Measurements from ENCODE around the gene LRRFIP2. TPM values are rescaled to one million over a fixed set of nuclear protein-coding genes. Genes with fewer than 3 reads are reported as not detected.
"Not testable (repeated sequence)": the region's sequence is repeated elsewhere in the genome, so short reads cannot be mapped to it uniquely, and the experiment has no call there.

Gene LRRFIP2
- total RNA-seq, 1 experiment from 2014 or later: 47.1 TPM

DNA sequence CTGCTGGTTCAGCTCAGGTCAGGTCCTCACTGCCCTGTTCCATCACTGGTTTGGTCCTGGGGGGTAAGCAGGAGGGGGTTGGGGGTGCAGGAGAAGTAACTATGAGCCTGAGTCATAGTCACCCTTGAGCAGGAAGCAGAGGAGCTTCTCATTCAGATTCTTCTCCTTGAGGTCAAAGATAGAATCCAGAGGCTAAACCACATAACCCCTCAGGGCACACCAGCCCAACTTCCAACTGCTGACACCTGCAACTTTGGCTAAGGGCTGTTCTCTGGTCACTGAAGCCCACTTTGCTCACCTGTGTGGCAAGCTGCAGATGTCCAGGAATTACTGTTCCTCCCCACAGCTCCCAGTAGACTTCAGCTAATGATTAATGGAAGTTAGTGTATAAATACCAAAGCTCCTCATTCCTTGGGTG, 48.8 kb upstream of the LRRFIP2 start:
- Histone ChIP-seq H3K36me3 (ENCODE audit: control insufficient read depth, insufficient read depth, low read length) (no peaks in the 10 kb centered on the region), H3K27me3 (replicated peaks; ENCODE audit: control insufficient read depth, insufficient read depth, low read length) (no peaks in the 10 kb centered on the region), H3K9me3 (no peaks in the 10 kb centered on the region), H3K4me1 (peaks cover 48% of the 10 kb centered on the region), H3K4me3 (ENCODE audit: low read depth, low read length) (no peak overlapping the region)
- POLR2A ChIA-PET: interaction anchor here (0.6 to 1.0 kb wide), 2 partner anchors 230 to 237 kb away, joined by 3 to 10 read pairs; partner anchors contain the start of genes EPM2AIP1 and MLH1
- no peaks in the 10 kb centered on the region for H3K36me3 Mint-ChIP-seq (ENCODE audit: insufficient read depth, unreplicated experiment)
- intact Hi-C loops (cut with micrococcal nuclease; ENCODE audit: unreplicated experiment): no loop called here
- H3K27ac Mint-ChIP-seq (ENCODE audit: unreplicated experiment): peak overlapping the region; percentile 79
- DNase-seq: peak; percentile 42 to 75
- H3K4me1 Mint-ChIP-seq (ENCODE audit: low read depth, unreplicated experiment): peaks cover 38% of the 10 kb centered on the region
- H3K4me3 Mint-ChIP-seq (ENCODE audit: unreplicated experiment): no peak overlapping the region
- TF ChIP-seq, protein P1, sequence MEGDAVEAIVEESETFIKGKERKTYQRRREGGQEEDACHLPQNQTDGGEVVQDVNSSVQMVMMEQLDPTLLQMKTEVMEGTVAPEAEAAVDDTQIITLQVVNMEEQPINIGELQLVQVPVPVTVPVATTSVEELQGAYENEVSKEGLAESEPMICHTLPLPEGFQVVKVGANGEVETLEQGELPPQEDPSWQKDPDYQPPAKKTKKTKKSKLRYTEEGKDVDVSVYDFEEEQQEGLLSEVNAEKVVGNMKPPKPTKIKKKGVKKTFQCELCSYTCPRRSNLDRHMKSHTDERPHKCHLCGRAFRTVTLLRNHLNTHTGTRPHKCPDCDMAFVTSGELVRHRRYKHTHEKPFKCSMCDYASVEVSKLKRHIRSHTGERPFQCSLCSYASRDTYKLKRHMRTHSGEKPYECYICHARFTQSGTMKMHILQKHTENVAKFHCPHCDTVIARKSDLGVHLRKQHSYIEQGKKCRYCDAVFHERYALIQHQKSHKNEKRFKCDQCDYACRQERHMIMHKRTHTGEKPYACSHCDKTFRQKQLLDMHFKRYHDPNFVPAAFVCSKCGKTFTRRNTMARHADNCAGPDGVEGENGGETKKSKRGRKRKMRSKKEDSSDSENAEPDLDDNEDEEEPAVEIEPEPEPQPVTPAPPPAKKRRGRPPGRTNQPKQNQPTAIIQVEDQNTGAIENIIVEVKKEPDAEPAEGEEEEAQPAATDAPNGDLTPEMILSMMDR (IDR thresholded peaks at IDR 0.05; ENCODE audit: insufficient read depth in 1 of 2, low read depth in 1 of 2, low read length in 1 of 2, severe bottlenecking in 1 of 2, unreplicated experiment in 1 of 2): no peak
- no peaks in the 10 kb centered on the region for H3K9me3 Mint-ChIP-seq (ENCODE audit: unreplicated experiment)
- no TSS peak for BruUV-seq (replicated peaks)
- no peaks in the 10 kb centered on the region for H3K27me3 Mint-ChIP-seq (ENCODE audit: insufficient read depth, unreplicated experiment)
- CTCF ChIA-PET: no interaction called here

DNA sequence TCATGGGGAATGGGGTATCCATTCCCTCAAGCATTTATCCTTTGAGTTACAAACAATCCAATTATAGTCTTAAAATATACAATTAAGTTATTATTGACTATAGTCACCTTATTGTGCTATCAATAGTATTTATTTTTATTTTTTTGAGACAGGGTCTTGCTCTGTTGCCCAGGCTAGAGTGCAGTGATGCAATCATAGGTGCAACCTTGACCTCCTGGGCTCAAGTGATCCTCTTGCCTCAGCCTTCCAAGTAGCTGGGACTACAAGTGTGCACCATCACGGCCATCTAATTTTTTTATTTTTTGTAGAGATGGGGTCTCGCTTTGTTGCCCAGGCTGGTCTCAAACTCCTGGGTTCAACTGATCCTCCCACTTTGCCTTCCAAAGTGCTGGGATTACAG, 48.2 kb upstream of the LRRFIP2 start:
- peak overlapping the region; percentile 79 for H3K27ac Mint-ChIP-seq (ENCODE audit: unreplicated experiment)
- H3K4me3 Mint-ChIP-seq (ENCODE audit: unreplicated experiment); H3K27me3 Mint-ChIP-seq (ENCODE audit: insufficient read depth, unreplicated experiment); H3K9me3 Mint-ChIP-seq (ENCODE audit: unreplicated experiment); H3K27me3 ChIP-seq (replicated peaks; ENCODE audit: control insufficient read depth, insufficient read depth, low read length); DNase-seq; CTCF ChIA-PET; intact Hi-C loops (cut with micrococcal nuclease; ENCODE audit: unreplicated experiment); H3K36me3 ChIP-seq (ENCODE audit: control insufficient read depth, insufficient read depth, low read length); BruUV-seq (replicated peaks); H3K9me3 ChIP-seq; H3K36me3 Mint-ChIP-seq (ENCODE audit: insufficient read depth, unreplicated experiment); H3K4me3 ChIP-seq (ENCODE audit: low read depth, low read length): not testable (repeated sequence)
- peaks cover 42% of the 10 kb centered on the region for H3K4me1 ChIP-seq
- POLR2A ChIA-PET: interaction anchor here (1.0 kb wide), 1 partner anchor 230 kb away, joined by 3 read pairs; the partner anchor contains the start of genes EPM2AIP1 and MLH1
- peaks cover 38% of the 10 kb centered on the region for H3K4me1 Mint-ChIP-seq (ENCODE audit: low read depth, unreplicated experiment)

DNA sequence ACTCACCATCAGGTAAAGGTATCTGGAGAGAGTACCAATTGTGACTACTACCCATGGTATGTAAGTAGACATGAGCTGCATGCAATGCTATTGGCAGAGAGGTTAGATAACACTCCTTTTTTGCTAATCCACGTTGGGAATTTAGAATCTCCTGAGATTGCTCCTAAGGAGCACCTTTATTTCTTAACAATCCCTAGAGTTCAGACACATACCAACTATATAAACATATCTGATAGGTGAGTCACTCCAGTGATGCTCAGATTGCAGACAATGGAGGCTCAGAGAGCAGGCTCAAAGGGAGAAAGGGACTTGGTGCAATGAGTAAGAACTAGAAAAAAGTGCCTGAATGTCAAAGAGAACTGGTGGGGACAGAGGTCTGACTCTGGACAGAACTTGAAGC, 47.0 kb upstream of the LRRFIP2 start:
- peak; percentile 67 to 80 for DNase-seq
- Histone ChIP-seq H3K36me3 (ENCODE audit: control insufficient read depth, insufficient read depth, low read length) (no peaks in the 10 kb centered on the region), H3K27me3 (replicated peaks; ENCODE audit: control insufficient read depth, insufficient read depth, low read length) (no peaks in the 10 kb centered on the region), H3K4me1 (peaks cover 40% of the 10 kb centered on the region), H3K9me3 (peaks cover 7% of the 10 kb centered on the region; the same call in 1 of the 2 replicates), H3K4me3 (ENCODE audit: low read depth, low read length) (no peak overlapping the region)
- intact Hi-C loops (cut with micrococcal nuclease; ENCODE audit: unreplicated experiment): loop anchor here (1.0 kb wide), 1 partner anchor 8 kb away; no protein-coding TSS in a partner anchor
- TF ChIP-seq, protein P1 (IDR thresholded peaks at IDR 0.05; ENCODE audit: insufficient read depth in 1 of 2, low read depth in 1 of 2, low read length in 1 of 2, severe bottlenecking in 1 of 2, unreplicated experiment in 1 of 2): no peak
- Mint-ChIP-seq H3K36me3 (ENCODE audit: insufficient read depth, unreplicated experiment) (no peaks in the 10 kb centered on the region), H3K27ac (ENCODE audit: unreplicated experiment) (peak overlapping the region; percentile 89), H3K9me3 (ENCODE audit: unreplicated experiment) (no peaks in the 10 kb centered on the region), H3K4me1 (ENCODE audit: low read depth, unreplicated experiment) (peaks cover 38% of the 10 kb centered on the region), H3K4me3 (ENCODE audit: unreplicated experiment) (peak overlapping the region; percentile 56), H3K27me3 (ENCODE audit: insufficient read depth, unreplicated experiment) (no peaks in the 10 kb centered on the region)
- ChIA-PET CTCF (no interaction called here), POLR2A (no interaction called here)
- no TSS peak for BruUV-seq (replicated peaks)

Data from Caco-2 (cell line).